ENCODE measurements around the gene CSMD2. TPM values are rescaled to one million over a fixed set of nuclear protein-coding genes. Genes with fewer than 3 reads are reported as not detected.

CSMD2 gene
- polyA plus RNA-seq, 1 experiment = 1.8 TPM

DNA sequence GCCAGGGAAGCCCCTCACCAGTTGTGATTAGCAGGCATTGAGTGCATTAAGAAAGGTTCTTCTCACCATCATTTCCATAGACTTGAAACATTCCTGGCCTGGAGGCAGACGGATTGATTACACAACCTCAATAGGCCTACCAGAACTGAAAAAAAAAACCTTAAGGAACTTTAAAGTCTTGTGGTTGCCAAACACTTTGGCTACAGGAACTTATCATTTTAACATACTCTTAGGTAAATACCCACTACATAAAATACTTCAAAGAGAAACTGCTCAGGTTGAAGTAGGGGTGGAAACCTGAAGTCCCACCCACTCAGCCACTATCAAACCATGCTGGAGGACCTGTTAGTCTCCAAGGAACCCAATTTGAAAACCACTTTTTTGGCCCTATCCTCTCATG lies 323.5 kb downstream of the CSMD2 start:
- TF ChIP-seq CTCF (IDR thresholded peaks at IDR 0.05; ENCODE audit: insufficient read depth, low read depth, low read length) = no peak
- DNase-seq (ENCODE audit: low read depth) = no peak
- ChIA-PET CTCF (no interaction called here), POLR2A (no interaction called here)
- Histone ChIP-seq H3K36me3 (ENCODE audit: control insufficient read depth, insufficient read depth, low read length) (no peaks in the 10 kb centered on the region), H3K4me3 (ENCODE audit: low read depth, low read length) (no peak overlapping the region), H3K27me3 (ENCODE audit: control insufficient read depth, insufficient read depth, low read length) (no peaks in the 10 kb centered on the region)

GRCh38 chr1:33837635-33838034 lies 327.4 kb downstream of the CSMD2 start:
- H3K27me3 ChIP-seq (ENCODE audit: control insufficient read depth, insufficient read depth, low read length) = no peaks in the 10 kb centered on the region
- TF ChIP-seq CTCF (IDR thresholded peaks at IDR 0.05; ENCODE audit: insufficient read depth, low read depth, low read length) = no peak
- no peak for DNase-seq (ENCODE audit: low read depth)
- H3K4me3 ChIP-seq (ENCODE audit: low read depth, low read length) = no peak overlapping the region
- CTCF ChIA-PET = no interaction called here
- POLR2A ChIA-PET = no interaction called here
- no peaks in the 10 kb centered on the region for H3K36me3 ChIP-seq (ENCODE audit: control insufficient read depth, insufficient read depth, low read length)

DNA sequence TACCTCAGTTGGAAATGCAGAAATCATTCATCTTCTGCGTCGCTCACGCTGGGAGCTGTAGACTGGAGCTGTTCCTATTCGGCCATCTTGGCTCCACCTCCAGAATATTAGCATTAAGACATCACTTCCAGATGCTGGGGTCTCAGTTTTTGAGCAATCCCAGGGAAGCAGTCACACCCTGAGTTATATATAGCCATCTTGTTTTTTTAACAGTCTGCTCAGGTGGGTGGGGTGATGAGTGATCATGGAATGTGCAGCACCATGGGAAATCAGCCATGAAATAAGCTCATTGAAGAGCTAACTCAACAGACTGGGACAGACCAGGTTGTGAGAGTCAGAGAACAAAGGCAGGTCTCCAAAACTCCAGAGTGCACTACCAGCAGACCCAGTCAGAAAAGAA lies 328.1 kb downstream of the CSMD2 start:
- ChIA-PET CTCF (no interaction called here), POLR2A (no interaction called here)
- no peaks in the 10 kb centered on the region for H3K36me3 ChIP-seq (ENCODE audit: control insufficient read depth, insufficient read depth, low read length)
- no peak for TF ChIP-seq CTCF (IDR thresholded peaks at IDR 0.05; ENCODE audit: insufficient read depth, low read depth, low read length)
- H3K27me3 ChIP-seq (ENCODE audit: control insufficient read depth, insufficient read depth, low read length) = no peaks in the 10 kb centered on the region
- no peak overlapping the region for H3K4me3 ChIP-seq (ENCODE audit: low read depth, low read length)
- DNase-seq (ENCODE audit: low read depth) = no peak

DNA sequence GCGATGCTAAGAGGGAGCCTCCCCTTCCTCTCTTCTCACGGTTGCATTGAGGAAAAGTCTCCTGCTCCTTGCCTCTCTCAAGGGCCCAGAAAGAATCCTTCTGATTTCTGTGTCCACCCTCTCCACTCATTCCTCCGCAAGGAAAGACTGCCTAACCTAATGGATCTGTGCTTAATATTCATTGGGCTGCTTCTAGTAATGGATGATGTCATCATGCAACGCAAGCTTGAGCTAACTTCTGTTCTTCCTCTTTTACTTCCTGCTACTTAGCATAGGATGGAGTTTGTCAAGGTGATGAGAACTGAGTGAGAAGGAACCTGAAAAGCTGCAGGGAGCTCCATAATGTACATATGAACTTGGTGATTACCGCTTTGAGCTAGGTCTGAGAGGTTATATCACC lies 336.4 kb downstream of the CSMD2 start:
- DNase-seq (ENCODE audit: low read depth) = no peak
- Histone ChIP-seq H3K36me3 (ENCODE audit: control insufficient read depth, insufficient read depth, low read length) (no peaks in the 10 kb centered on the region), H3K27me3 (ENCODE audit: control insufficient read depth, insufficient read depth, low read length) (no peaks in the 10 kb centered on the region), H3K4me3 (ENCODE audit: low read depth, low read length) (no peak overlapping the region)
- POLR2A ChIA-PET = no interaction called here
- no peak for TF ChIP-seq CTCF (IDR thresholded peaks at IDR 0.05; ENCODE audit: insufficient read depth, low read depth, low read length)
- CTCF ChIA-PET = interaction anchor here (0.7 to 1.2 kb wide), 2 partner anchors 12 to 914 kb away, joined by 3 to 4 read pairs; no protein-coding TSS in a partner anchor

GRCh38 chr1:33828059-33828458 lies 337.0 kb downstream of the CSMD2 start:
- Histone ChIP-seq H3K27me3 (ENCODE audit: control insufficient read depth, insufficient read depth, low read length) (no peaks in the 10 kb centered on the region), H3K36me3 (ENCODE audit: control insufficient read depth, insufficient read depth, low read length) (no peaks in the 10 kb centered on the region), H3K4me3 (ENCODE audit: low read depth, low read length) (no peak overlapping the region)
- ChIA-PET POLR2A (no interaction called here), CTCF (interaction anchor here (1.2 kb wide), 1 partner anchor 9 kb away, joined by 3 read pairs; no protein-coding TSS in a partner anchor)
- TF ChIP-seq CTCF (IDR thresholded peaks at IDR 0.05; ENCODE audit: insufficient read depth, low read depth, low read length) = no peak
- DNase-seq (ENCODE audit: low read depth) = no peak

Measured in BJ (cell line).